Measurements from ENCODE around the gene NPBWR2.

NPBWR2 gene

GRCh38 chr20:64106981-64107735 is at the start of gene NPBWR2:
TSS of gene NPBWR2 (minus strand) at chr20:64107565. CDS start at chr20:64106831, 734 bp downstream.
- Mint-ChIP-seq H3K27ac (peak within 1 kb of the TSS; percentile 87), H3K36me3 (no peaks in the 10 kb centered on the region), H3K9me3 (no peaks in the 10 kb centered on the region), H3K4me1 (peaks cover 63% of the 10 kb centered on the region), H3K4me3 (peak within 1 kb of the TSS; percentile 46), H3K27me3 (no peaks in the 10 kb centered on the region)
- peak; percentile 73 for ATAC-seq

- H3K27ac Mint-ChIP-seq, result no peak overlapping the region
- no peaks in the 10 kb centered on the region for H3K9me3 Mint-ChIP-seq
- H3K4me1 Mint-ChIP-seq, result no peaks in the 10 kb centered on the region
- H3K27me3 Mint-ChIP-seq, result peaks cover 43% of the 10 kb centered on the region
- ATAC-seq, result no peak
- peaks cover 7% of the 10 kb centered on the region for H3K36me3 Mint-ChIP-seq
- H3K4me3 Mint-ChIP-seq, result no peak overlapping the region
These were observed 48.9 kb upstream of the NPBWR2 start for GRCh38 chr20:64156136-64156885.

- Mint-ChIP-seq H3K27me3 (peaks cover 35% of the 10 kb centered on the region), H3K27ac (no peak overlapping the region), H3K36me3 (peaks cover 7% of the 10 kb centered on the region), H3K4me3 (no peak overlapping the region), H3K9me3 (no peaks in the 10 kb centered on the region), H3K4me1 (no peaks in the 10 kb centered on the region)
- no peak for ATAC-seq
These were observed 48.1 kb upstream of the NPBWR2 start for GRCh38 chr20:64155258-64156135.

- Mint-ChIP-seq H3K9me3 (no peaks in the 10 kb centered on the region), H3K4me3 (no peak overlapping the region), H3K27me3 (peaks cover 27% of the 10 kb centered on the region), H3K27ac (no peak overlapping the region), H3K36me3 (peaks cover 7% of the 10 kb centered on the region), H3K4me1 (no peaks in the 10 kb centered on the region)
- no peak for ATAC-seq
These were observed 47.4 kb upstream of the NPBWR2 start for GRCh38 chr20:64154590-64155257.

GRCh38 chr20:64153861-64154589 is 46.7 kb upstream of the NPBWR2 start:
- H3K9me3 Mint-ChIP-seq, result no peaks in the 10 kb centered on the region
- no peaks in the 10 kb centered on the region for H3K4me1 Mint-ChIP-seq
- H3K4me3 Mint-ChIP-seq, result no peak overlapping the region
- H3K27me3 Mint-ChIP-seq, result peaks cover 20% of the 10 kb centered on the region
- ATAC-seq, result no peak
- H3K27ac Mint-ChIP-seq, result no peak overlapping the region
- H3K36me3 Mint-ChIP-seq, result peaks cover 4% of the 10 kb centered on the region

- H3K36me3 Mint-ChIP-seq, result no peaks in the 10 kb centered on the region
- no peaks in the 10 kb centered on the region for H3K4me1 Mint-ChIP-seq
- no peak overlapping the region for H3K4me3 Mint-ChIP-seq
- no peaks in the 10 kb centered on the region for H3K9me3 Mint-ChIP-seq
- H3K27ac Mint-ChIP-seq, result no peak overlapping the region
- ATAC-seq, result no peak
- peaks cover 14% of the 10 kb centered on the region for H3K27me3 Mint-ChIP-seq
These were observed 46.0 kb upstream of the NPBWR2 start for GRCh38 chr20:64153410-64153809.

- H3K9me3 Mint-ChIP-seq, result no peaks in the 10 kb centered on the region
- H3K36me3 Mint-ChIP-seq, result no peaks in the 10 kb centered on the region
- peaks cover 14% of the 10 kb centered on the region for H3K27me3 Mint-ChIP-seq
- no peak for ATAC-seq
- H3K4me3 Mint-ChIP-seq, result no peak overlapping the region
- no peaks in the 10 kb centered on the region for H3K4me1 Mint-ChIP-seq
- H3K27ac Mint-ChIP-seq, result no peak overlapping the region
These were observed 45.5 kb upstream of the NPBWR2 start for GRCh38 chr20:64152906-64153305.

- Mint-ChIP-seq H3K9me3 (no peaks in the 10 kb centered on the region), H3K4me3 (no peak overlapping the region)
- no peak for ATAC-seq
These were observed 44.5 kb upstream of the NPBWR2 start for GRCh38 chr20:64151633-64152530.

GRCh38 chr20:64150756-64151632 is 43.6 kb upstream of the NPBWR2 start:
- Mint-ChIP-seq H3K9me3 (no peaks in the 10 kb centered on the region), H3K4me1 (no peaks in the 10 kb centered on the region), H3K27ac (no peak overlapping the region), H3K36me3 (no peaks in the 10 kb centered on the region), H3K4me3 (no peak overlapping the region), H3K27me3 (peaks cover 8% of the 10 kb centered on the region)
- no peak for ATAC-seq

More at GRCh38 chr20:64151633-64152530, 44.5 kb upstream of the NPBWR2 start:
- H3K4me1 Mint-ChIP-seq, result no peaks in the 10 kb centered on the region
- H3K27ac Mint-ChIP-seq, result no peak overlapping the region
- H3K27me3 Mint-ChIP-seq, result peaks cover 14% of the 10 kb centered on the region
- H3K36me3 Mint-ChIP-seq, result no peaks in the 10 kb centered on the region

GRCh38 chr20:64149809-64150560 is 42.6 kb upstream of the NPBWR2 start:
- H3K9me3 Mint-ChIP-seq, result peaks cover 4% of the 10 kb centered on the region
- peaks cover 3% of the 10 kb centered on the region for H3K36me3 Mint-ChIP-seq
- no peak overlapping the region for H3K27ac Mint-ChIP-seq
- H3K4me1 Mint-ChIP-seq, result no peaks in the 10 kb centered on the region
- no peaks in the 10 kb centered on the region for H3K27me3 Mint-ChIP-seq
- no peak for ATAC-seq
- no peak overlapping the region for H3K4me3 Mint-ChIP-seq

GRCh38 chr20:64149141-64149540 is 41.8 kb upstream of the NPBWR2 start:
- Mint-ChIP-seq H3K36me3 (peaks cover 12% of the 10 kb centered on the region), H3K27ac (no peak overlapping the region), H3K9me3 (peaks cover 9% of the 10 kb centered on the region), H3K27me3 (no peaks in the 10 kb centered on the region), H3K4me1 (no peaks in the 10 kb centered on the region), H3K4me3 (no peak overlapping the region)
- no peak for ATAC-seq

- Mint-ChIP-seq H3K4me1 (no peaks in the 10 kb centered on the region), H3K27ac (no peak overlapping the region)
- no peak for ATAC-seq
These were observed 41.2 kb upstream of the NPBWR2 start for GRCh38 chr20:64148581-64148980.

More at GRCh38 chr20:64148581-64148980, 41.2 kb upstream of the NPBWR2 start:
- no peaks in the 10 kb centered on the region for H3K27me3 Mint-ChIP-seq
- peaks cover 12% of the 10 kb centered on the region for H3K9me3 Mint-ChIP-seq
- H3K4me3 Mint-ChIP-seq, result no peak overlapping the region
- H3K36me3 Mint-ChIP-seq, result peaks cover 13% of the 10 kb centered on the region

Data from stimulated activated memory B cell treated with anti-CD40 and anti-IgM and Interleukin-4, amounts not matched to agents 10 μg/mL and 1 μg/mL and 100 μg/mL, for 72 hours (primary cell).